ENCODE results near the gene RTCB. TPM values are rescaled to one million over a fixed set of nuclear protein-coding genes. Genes with fewer than 3 reads are reported as not detected.

Gene RTCB
- total and polyA plus RNA-seq, 2 donors from 2014 or later = 69.7 to 82.4 TPM

DNA sequence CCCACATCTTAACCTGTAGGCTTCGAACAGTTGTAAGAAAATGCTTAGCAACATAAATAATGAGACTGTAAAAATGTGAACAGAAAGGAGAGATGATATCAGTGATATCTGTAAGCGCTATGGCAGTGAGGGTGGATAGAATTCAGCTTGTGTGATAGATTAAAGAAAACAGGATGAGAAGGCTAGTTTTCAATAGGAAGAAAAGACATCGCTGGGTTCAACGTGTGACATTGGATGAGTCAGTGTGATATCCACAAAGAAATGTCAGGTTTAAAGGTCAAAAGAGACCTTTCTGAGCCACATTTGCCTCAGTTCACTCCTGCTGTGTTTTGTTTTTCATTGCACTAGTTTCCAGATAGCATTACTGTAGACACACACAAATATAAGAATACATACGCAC lies 68.1 kb downstream of the RTCB start:
- no peak overlapping the region for H3K4me3 ChIP-seq (ENCODE audit: low read length in 3 of 3)
- no peaks in the 10 kb centered on the region for H3K9me3 ChIP-seq (ENCODE audit: control insufficient read depth in 2 of 3, insufficient read depth in 1 of 3, low read length in 3 of 3)
- H3K4me1 ChIP-seq (ENCODE audit: control insufficient read depth in 2 of 3, insufficient read depth in 2 of 3, low read depth in 1 of 3, low read length in 3 of 3) = no peaks in the 10 kb centered on the region
- no peak overlapping the region for H3K27ac ChIP-seq (ENCODE audit: low read depth in 2 of 2, low read length in 2 of 2)
- TF ChIP-seq, protein P1, sequence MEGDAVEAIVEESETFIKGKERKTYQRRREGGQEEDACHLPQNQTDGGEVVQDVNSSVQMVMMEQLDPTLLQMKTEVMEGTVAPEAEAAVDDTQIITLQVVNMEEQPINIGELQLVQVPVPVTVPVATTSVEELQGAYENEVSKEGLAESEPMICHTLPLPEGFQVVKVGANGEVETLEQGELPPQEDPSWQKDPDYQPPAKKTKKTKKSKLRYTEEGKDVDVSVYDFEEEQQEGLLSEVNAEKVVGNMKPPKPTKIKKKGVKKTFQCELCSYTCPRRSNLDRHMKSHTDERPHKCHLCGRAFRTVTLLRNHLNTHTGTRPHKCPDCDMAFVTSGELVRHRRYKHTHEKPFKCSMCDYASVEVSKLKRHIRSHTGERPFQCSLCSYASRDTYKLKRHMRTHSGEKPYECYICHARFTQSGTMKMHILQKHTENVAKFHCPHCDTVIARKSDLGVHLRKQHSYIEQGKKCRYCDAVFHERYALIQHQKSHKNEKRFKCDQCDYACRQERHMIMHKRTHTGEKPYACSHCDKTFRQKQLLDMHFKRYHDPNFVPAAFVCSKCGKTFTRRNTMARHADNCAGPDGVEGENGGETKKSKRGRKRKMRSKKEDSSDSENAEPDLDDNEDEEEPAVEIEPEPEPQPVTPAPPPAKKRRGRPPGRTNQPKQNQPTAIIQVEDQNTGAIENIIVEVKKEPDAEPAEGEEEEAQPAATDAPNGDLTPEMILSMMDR (IDR thresholded peaks at IDR 0.05; ENCODE audit: borderline replicate concordance, extremely low read depth, insufficient read depth) = no peak
- H3K27me3 ChIP-seq (ENCODE audit: control insufficient read depth, insufficient read depth, low read length) = no peaks in the 10 kb centered on the region
- FAIRE-seq (no peak), DNase-seq (no peak)
- H3K36me3 ChIP-seq (ENCODE audit: control insufficient read depth in 2 of 3, insufficient read depth in 3 of 3, low read length in 3 of 3) = no peaks in the 10 kb centered on the region
- intact Hi-C loops (cut with DNase I) = no loop called here
- no peak overlapping the region for H3K9ac ChIP-seq (ENCODE audit: low read length in 3 of 3)

DNA sequence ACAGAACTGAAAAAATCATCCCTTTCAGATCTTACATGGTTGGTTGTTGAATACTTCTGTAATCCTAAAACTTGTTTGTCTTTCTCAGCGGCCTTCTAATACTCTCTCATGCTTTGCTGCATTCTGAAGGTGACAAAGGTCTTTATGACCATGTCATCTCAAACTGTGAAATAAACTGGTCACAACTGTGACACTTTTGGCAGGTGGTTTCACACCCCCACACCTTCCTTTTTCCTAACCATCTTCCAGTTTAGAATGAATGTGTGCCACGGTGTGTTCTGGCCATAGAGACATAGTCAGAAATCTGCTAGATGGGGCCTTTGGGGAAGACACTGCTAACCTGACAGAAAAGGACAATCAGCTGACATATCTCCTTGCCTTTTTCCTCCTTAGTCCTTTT lies 69.1 kb downstream of the RTCB start:
- H3K9ac ChIP-seq (ENCODE audit: low read length in 3 of 3) = no peak overlapping the region
- intact Hi-C loops (cut with DNase I) = no loop called here
- no peak overlapping the region for H3K27ac ChIP-seq (ENCODE audit: low read depth in 2 of 2, low read length in 2 of 2)
- no peaks in the 10 kb centered on the region for H3K4me1 ChIP-seq (ENCODE audit: control insufficient read depth in 2 of 3, insufficient read depth in 2 of 3, low read depth in 1 of 3, low read length in 3 of 3)
- H3K36me3 ChIP-seq (ENCODE audit: control insufficient read depth in 2 of 3, insufficient read depth in 3 of 3, low read length in 3 of 3) = no peaks in the 10 kb centered on the region
- FAIRE-seq (no peak), DNase-seq (no peak)
- H3K9me3 ChIP-seq (ENCODE audit: control insufficient read depth in 2 of 3, insufficient read depth in 1 of 3, low read length in 3 of 3) = no peaks in the 10 kb centered on the region
- TF ChIP-seq, protein P1 (IDR thresholded peaks at IDR 0.05; ENCODE audit: borderline replicate concordance, extremely low read depth, insufficient read depth) = no peak
- no peak overlapping the region for H3K4me3 ChIP-seq (ENCODE audit: low read length in 3 of 3)
- no peaks in the 10 kb centered on the region for H3K27me3 ChIP-seq (ENCODE audit: control insufficient read depth, insufficient read depth, low read length)

DNA sequence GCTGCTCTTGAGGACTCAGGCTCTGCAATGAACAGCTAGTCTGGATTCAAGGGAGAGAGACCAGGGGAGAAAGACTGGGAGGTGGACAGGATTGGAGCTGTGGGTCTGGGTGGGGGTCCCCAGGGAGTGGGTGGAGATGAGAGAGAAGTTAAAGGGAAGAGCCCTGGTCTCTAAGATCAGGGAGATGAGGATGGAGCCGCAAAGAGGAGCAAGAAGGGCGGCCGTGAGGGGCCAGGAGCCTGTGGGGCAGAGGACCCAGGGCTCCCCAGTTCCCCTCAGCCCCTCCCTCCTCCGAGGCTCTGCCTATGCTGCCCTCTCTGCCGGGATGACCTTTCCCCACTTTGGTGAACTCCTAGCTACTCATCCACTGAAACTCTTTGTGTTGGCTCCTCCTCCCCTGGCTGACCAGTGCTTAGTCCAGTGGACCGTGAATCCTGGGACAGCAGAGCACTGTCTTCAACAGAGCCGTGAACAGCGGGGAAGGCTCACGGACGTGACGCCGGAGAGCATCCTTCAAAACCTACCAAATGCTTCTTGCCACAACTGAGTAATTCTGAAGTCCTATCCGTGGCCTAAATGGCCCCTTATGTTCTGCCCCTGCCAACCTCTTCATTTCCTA lies 70.8 kb downstream of the RTCB start:
- TF ChIP-seq, protein P1 (IDR thresholded peaks at IDR 0.05; ENCODE audit: borderline replicate concordance, extremely low read depth, insufficient read depth) = no peak
- Histone ChIP-seq H3K27me3 (ENCODE audit: control insufficient read depth, insufficient read depth, low read length) (no peaks in the 10 kb centered on the region), H3K36me3 (ENCODE audit: control insufficient read depth in 2 of 3, insufficient read depth in 3 of 3, low read length in 3 of 3) (no peaks in the 10 kb centered on the region), H3K4me3 (ENCODE audit: low read length in 3 of 3) (peak overlapping the region in 1 of 3 donors; percentile 16), H3K9me3 (ENCODE audit: control insufficient read depth in 2 of 3, insufficient read depth in 1 of 3, low read length in 3 of 3) (no peaks in the 10 kb centered on the region), H3K9ac (ENCODE audit: low read length in 3 of 3) (no peak overlapping the region), H3K4me1 (ENCODE audit: control insufficient read depth in 2 of 3, insufficient read depth in 2 of 3, low read depth in 1 of 3, low read length in 3 of 3) (no peaks in the 10 kb centered on the region), H3K27ac (ENCODE audit: low read depth in 2 of 2, low read length in 2 of 2) (no peak overlapping the region)
- DNase-seq (peak in 4 of 5 donors; percentile 58 to 75 (median 69)), FAIRE-seq (no peak)
- intact Hi-C loops (cut with DNase I) = no loop called here

DNA sequence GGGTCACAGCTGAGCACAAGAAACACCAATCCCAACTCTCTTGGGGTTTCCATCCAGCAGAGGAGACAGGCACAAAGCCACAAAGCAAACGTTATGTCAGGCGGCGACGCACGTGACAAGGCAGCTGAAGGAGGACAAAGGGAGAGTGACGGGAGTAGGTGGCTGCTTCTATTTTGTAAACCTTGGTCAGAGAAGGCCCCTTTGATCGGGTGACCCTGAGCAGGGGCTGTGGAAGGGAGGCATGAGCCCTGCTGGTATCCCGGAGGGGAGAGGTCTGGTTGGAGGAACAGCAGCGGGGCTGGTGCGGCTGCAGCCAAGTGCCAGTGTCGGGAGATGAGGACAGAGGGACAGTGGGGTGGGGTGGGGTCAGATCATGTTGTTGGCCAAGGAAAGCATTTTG lies 71.6 kb downstream of the RTCB start:
- FAIRE-seq (no peak), DNase-seq (peak in 1 of 5 donors; percentile 7)
- TF ChIP-seq, protein P1 (IDR thresholded peaks at IDR 0.05; ENCODE audit: borderline replicate concordance, extremely low read depth, insufficient read depth) = no peak
- no peak overlapping the region for H3K9ac ChIP-seq (ENCODE audit: low read length in 3 of 3)
- H3K36me3 ChIP-seq (ENCODE audit: control insufficient read depth in 2 of 3, insufficient read depth in 3 of 3, low read length in 3 of 3) = no peaks in the 10 kb centered on the region
- H3K9me3 ChIP-seq (ENCODE audit: control insufficient read depth in 2 of 3, insufficient read depth in 1 of 3, low read length in 3 of 3) = no peaks in the 10 kb centered on the region
- intact Hi-C loops (cut with DNase I) = no loop called here
- no peaks in the 10 kb centered on the region for H3K27me3 ChIP-seq (ENCODE audit: control insufficient read depth, insufficient read depth, low read length)
- no peak overlapping the region for H3K4me3 ChIP-seq (ENCODE audit: low read length in 3 of 3)
- H3K27ac ChIP-seq (ENCODE audit: low read depth in 2 of 2, low read length in 2 of 2) = no peak overlapping the region
- peaks cover 0 to 2% (median 0%) of the 10 kb centered on the region in 3 donors for H3K4me1 ChIP-seq (ENCODE audit: control insufficient read depth in 2 of 3, insufficient read depth in 2 of 3, low read depth in 1 of 3, low read length in 3 of 3)
